HepG2 (cell line): ENCODE measurements around the gene AUH. TPM values are rescaled to one million over a fixed set of nuclear protein-coding genes. Genes with fewer than 3 reads are reported as not detected.

Source experiments
- ATAC-seq: fragments of 200-7000 bp; cut with Tn5 transposase; 3 replicates; pipeline ENCODE4 v1.9.1; 2020; ENCODE audit warnings: mild to moderate bottlenecking, moderate library complexity
- BruUV-seq: library from RNA; stranded (reverse); fragments of 400-500 nt; replicated peaks from 2 replicates; lab custom pipeline; 2021; lab: Mats Ljungman, UMichigan
- CTCF ChIA-PET: fragments of 300-600 bp; formaldehyde crosslinking; extraction: SDS; loops from one replicate; lab custom pipeline; 2021; ENCODE audit warnings: low total read pairs, inconsistent platforms, low intra/inter-chr PET ratio; lab: Yijun Ruan, JAX
- POLR2A ChIA-PET: fragments of 350-600 bp; sonication (Branson Sonifier 250); formaldehyde crosslinking; loops from one replicate; lab custom pipeline; 2020; ENCODE audit warnings: antibody characterized with exemption, inconsistent platforms; lab: Yijun Ruan, JAX
- DNase-seq: peaks from one replicate; pipeline ENCODE4 v3.0.0-alpha.2; 2015; ENCODE audit warnings: low spot score
- FAIRE-seq: peaks from 3 replicates; lab custom pipeline; 2011; peaks lifted over from hg19 to GRCh38; lab: Jason Lieb, UNC
- H2AFZ ChIP-seq: one replicate; pipeline ENCODE4 v1.6.1; 2011; ENCODE audit warnings: low read length, inconsistent platforms
- H3K27ac ChIP-seq: fragments of 300-600 bp; 3 replicates; pipeline ENCODE4 v1.8.0; 2011; ENCODE audit warnings: mixed run types, mild to moderate bottlenecking, mixed read lengths, low read length, inconsistent platforms; ENCODE audit not compliant: insufficient read depth; ENCODE audit errors: extremely low read length
- H3K27me3 ChIP-seq, 2 experiments: fragments of 200-600 bp in 1 of 2; 2 replicates in 1 of 2; 3 replicates in 1 of 2; pipeline versions ENCODE4 v1.6.0 to v1.8.0; 2011; ENCODE audit warnings: low read length in 2 of 2, mild to moderate bottlenecking in 2 of 2, moderate library complexity in 2 of 2, inconsistent platforms in 1 of 2; ENCODE audit not compliant: insufficient read depth in 2 of 2, control insufficient read depth in 1 of 2
- H3K36me3 ChIP-seq, 2 experiments: fragments of 200-600 bp in 1 of 2; replicated peaks in 1 of 2; 2 replicates in 1 of 2; 3 replicates in 1 of 2; pipeline versions ENCODE4 v1.5.1 to v1.8.0; 2011; ENCODE audit warnings: low read length in 2 of 2, inconsistent platforms in 1 of 2; ENCODE audit not compliant: insufficient read depth in 2 of 2, control insufficient read depth in 1 of 2
- H3K4me1 ChIP-seq: 2 replicates; pipeline ENCODE4 v1.5.1; 2012; ENCODE audit warnings: low read length, inconsistent platforms; ENCODE audit not compliant: insufficient read depth
- H3K4me2 ChIP-seq: 2 replicates; pipeline ENCODE4 v1.6.0; 2011; ENCODE audit warnings: low read depth, low read length, inconsistent platforms
- H3K4me3 ChIP-seq, 3 experiments: fragments of 200-600 bp in 1 of 3; sonication (generic), shearing (Covaris generic) in 1 of 3; replicated peaks in 1 of 3; 2 replicates each; pipeline ENCODE4 v1.5.1; 2011 to 2016; ENCODE audit warnings: low read length in 3 of 3, inconsistent platforms in 2 of 3, low read depth in 2 of 3, mild to moderate bottlenecking in 2 of 3, control low read depth in 1 of 3, mixed read lengths in 1 of 3; ENCODE audit not compliant: insufficient read depth in 1 of 3
- H3K79me2 ChIP-seq: one replicate; pipeline ENCODE4 v1.6.1; 2011; ENCODE audit warnings: low read length, inconsistent platforms; ENCODE audit not compliant: insufficient read depth
- H3K9ac ChIP-seq: 2 replicates; pipeline ENCODE4 v1.6.0; 2011; ENCODE audit warnings: mild to moderate bottlenecking, low read depth, low read length, inconsistent platforms; ENCODE audit not compliant: insufficient read depth
- H3K9me3 ChIP-seq: 2 replicates; pipeline ENCODE4 v1.5.1; 2012; ENCODE audit warnings: mild to moderate bottlenecking, low read length
- H4K20me1 ChIP-seq: 2 replicates; pipeline ENCODE4 v1.6.0; 2011; ENCODE audit warnings: inconsistent platforms, mild to moderate bottlenecking, low read length, moderate library complexity; ENCODE audit not compliant: insufficient read depth
- GTF2F1 ChIP-seq: fragments of 150-350 bp; IDR thresholded peaks from 2 replicates; pipeline ENCODE4 v1.6.1; 2014; ENCODE audit warnings: low read length
- HNF4A ChIP-seq: sonication (generic); formaldehyde crosslinking; IDR thresholded peaks from 2 replicates; pipeline ENCODE4 v1.4.0; 2020; ENCODE audit warnings: missing genetic modification reagents
- HOXD1 ChIP-seq: sonication (generic); formaldehyde crosslinking; IDR thresholded peaks from 2 replicates; pipeline ENCODE4 v1.5.0; 2020; ENCODE audit warnings: missing genetic modification reagents
- NR2C2 ChIP-seq: sonication (generic); formaldehyde crosslinking; IDR thresholded peaks from 2 replicates; pipeline ENCODE4 v1.4.0; 2020; ENCODE audit warnings: missing genetic modification reagents, mild to moderate bottlenecking, moderate library complexity, borderline replicate concordance
- NR2F6 ChIP-seq, 2 experiments: IDR thresholded peaks; 2 replicates each; pipeline ENCODE4 v1.6.1; 2016; ENCODE audit warnings: antibody characterized with exemption in 1 of 2, mild to moderate bottlenecking in 1 of 2
- POGZ ChIP-seq: sonication (generic); formaldehyde crosslinking; IDR thresholded peaks from 2 replicates; pipeline ENCODE4 v1.4.0; 2020; ENCODE audit warnings: mild to moderate bottlenecking, missing genetic modification reagents
- REXO4 ChIP-seq: sonication (generic); formaldehyde crosslinking; IDR thresholded peaks from 2 replicates; pipeline ENCODE4 v1.8.0; 2022; ENCODE audit warnings: missing genetic modification reagents, mild to moderate bottlenecking, borderline replicate concordance
- TOE1 ChIP-seq: sonication (generic); formaldehyde crosslinking; IDR thresholded peaks from 2 replicates; pipeline ENCODE4 v1.4.0; 2020; ENCODE audit warnings: mild to moderate bottlenecking, missing genetic modification reagents
- USF2 ChIP-seq, 2 experiments: sonication (generic) in 1 of 2; formaldehyde crosslinking in 1 of 2; IDR thresholded peaks; 2 replicates each; pipeline versions ENCODE4 v1.5.1 to v1.6.1; 2011 to 2020; ENCODE audit warnings: borderline replicate concordance in 1 of 2, low read depth in 1 of 2, low read length in 1 of 2, mild to moderate bottlenecking in 1 of 2, missing genetic modification reagents in 1 of 2, moderate library complexity in 1 of 2
- ZBTB40 ChIP-seq, 2 experiments: fragments of 450-650 bp in 1 of 2; sonication (generic) in 1 of 2; formaldehyde crosslinking in 1 of 2; IDR thresholded peaks; 2 replicates each; pipeline versions ENCODE4 v1.6.1 to v1.8.0; 2016 to 2022; ENCODE audit warnings: antibody characterized with exemption in 1 of 2, mild to moderate bottlenecking in 1 of 2, missing genetic modification reagents in 1 of 2
- ZNF460 ChIP-seq: sonication (generic); formaldehyde crosslinking; IDR thresholded peaks from 2 replicates; pipeline ENCODE4 v1.5.1; 2020; ENCODE audit warnings: missing genetic modification reagents, mild to moderate bottlenecking, borderline replicate concordance
- WGBS: methylation state at CpG from one replicate; pipeline ENCODE4 v1.1.6; 2017; ENCODE audit warnings: low lambda C conversion rate; 5-methylcytosine and 5-hydroxymethylcytosine counted together
- in situ Hi-C: cut with HindIII; loops from 2 replicates; pipeline ENCODE4 v1.10.0; 2017; ENCODE audit warnings: low pct_unique_long_range_greater_than_20kb; ENCODE audit not compliant: extremely low pct_ligation_motif_present
- intact Hi-C: fragments of 100-400 bp; cut with micrococcal nuclease; formaldehyde crosslinking; loops from one replicate; pipeline ENCODE4 v1.10.0; 2022; ENCODE audit not compliant: unreplicated experiment
- polyA plus RNA-seq, 8 experiments: library from polyadenylated mRNA; depleted of rRNA in 3 of 8; stranded (reverse) in 7 of 8; unstranded in 1 of 8; fragments of >200 nt; fragmentation: Illumina TruSeq in 4 of 8; extraction: Trizol in 4 of 8; gene quantifications; 2 replicates each; pipeline versions ENCODE4 v1.2.1 to v1.2.3, GENCODE V29; 2011 to 2016; ENCODE audit warnings: low read depth in 4 of 8, missing spikeins in 1 of 8, mixed read lengths in 1 of 8; ENCODE audit not compliant: insufficient read depth in 1 of 8
- total RNA-seq, 5 experiments: library from RNA; depleted of rRNA; stranded (reverse); fragments of >200 nt; fragmentation: Illumina TruSeq; extraction: Trizol; gene quantifications; 2 replicates each; pipeline ENCODE4 v1.2.3, GENCODE V29; 2016; ENCODE audit warnings: low read depth in 1 of 5

AUH gene
- total and polyA plus RNA-seq, 2 of the 13 experiments (the other 11 are each of a cell fraction or from before 2014, with no cell fraction given), result 25.8 to 31.9 TPM

DNA sequence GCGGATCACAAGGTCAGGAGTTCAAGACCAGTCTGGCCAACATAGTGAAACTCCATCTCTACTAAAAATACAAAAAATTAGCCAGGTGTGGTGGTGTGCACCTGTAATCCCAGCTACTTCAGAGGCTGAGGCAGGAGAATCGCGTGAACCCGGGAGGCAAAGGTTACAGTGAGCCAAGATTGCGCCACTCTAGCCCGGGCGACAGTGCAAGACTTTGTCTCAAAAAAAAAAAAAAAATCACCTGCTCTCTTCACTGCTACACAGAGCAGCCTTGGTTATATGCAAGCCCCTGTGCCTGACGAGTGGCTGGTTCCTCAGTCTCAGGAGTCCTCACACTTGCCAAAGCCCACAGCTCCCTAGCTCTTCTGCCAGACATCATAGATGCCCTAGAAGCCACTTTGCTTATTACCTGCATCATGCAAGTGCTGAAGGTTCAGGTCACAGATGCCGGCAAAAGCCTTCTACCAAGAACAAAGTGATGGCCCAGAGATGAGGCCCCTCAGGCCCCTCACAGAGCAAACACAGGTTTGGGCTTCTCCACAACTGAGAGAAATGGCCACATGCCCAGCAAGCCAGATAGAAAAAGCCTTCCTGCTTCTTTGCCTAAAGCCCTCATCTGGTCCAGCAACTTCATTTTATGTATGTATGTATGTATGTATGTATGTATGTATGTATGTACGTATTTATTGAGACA is 176.4 kb downstream of the AUH start:
- peaks cover 54% of the 10 kb centered on the region for H3K4me1 ChIP-seq
- TF ChIP-seq HOXD1 (CRISPR knock-in tag), result no peak
- no peak for TF ChIP-seq TOE1 (CRISPR knock-in tag)
- TF ChIP-seq NR2F6 (IDR thresholded peaks at IDR 0.05), result peak; percentile 44
- TF ChIP-seq NR2F6 (CRISPR knock-in tag; IDR thresholded peaks at IDR 0.05), result peak; percentile 70
- TF ChIP-seq GTF2F1, result no peak
- no peak for TF ChIP-seq REXO4 (CRISPR knock-in tag)
- peak; percentile 98 for TF ChIP-seq ZNF460
- TF ChIP-seq POGZ (CRISPR knock-in tag), result peak; percentile 73
- TF ChIP-seq ZBTB40 (IDR thresholded peaks at IDR 0.05), result no peak
- 0 out of 2 replicates have a peak, but pooled peaks have one; percentile 16 for TF ChIP-seq ZBTB40 (CRISPR knock-in tag; IDR thresholded peaks at IDR 0.05)
- peak; percentile 81 for TF ChIP-seq HNF4A
- peak; percentile 70 for TF ChIP-seq NR2C2 (CRISPR knock-in tag)
- TF ChIP-seq USF2 (IDR thresholded peaks at IDR 0.05; ENCODE audit: low read depth, low read length), result no peak
- no peak for TF ChIP-seq USF2 (CRISPR knock-in tag; IDR thresholded peaks at IDR 0.05; ENCODE audit: borderline replicate concordance)

More for the DNA sequence above, 176.4 kb downstream of the AUH start:
- Histone ChIP-seq H3K27ac (peak overlapping the region; percentile 52), H3K27me3 (no peaks in the 10 kb centered on the region), H3K79me2 (no peaks in the 10 kb centered on the region), H3K9me3 (no peaks in the 10 kb centered on the region), H3K4me3 (no peak overlapping the region), H3K4me2 (peak overlapping the region; percentile 55), H3K36me3 (no peaks in the 10 kb centered on the region), H4K20me1 (no peaks in the 10 kb centered on the region), H3K9ac (no peak overlapping the region), H2AFZ (no peak overlapping the region)
- POLR2A ChIA-PET, result interaction anchor here (1.9 to 2.0 kb wide), 2 partner anchors 148 to 239 kb away, joined by 6 to 8 read pairs; partner anchors contain the start of gene NFIL3
- WGBS, result 24% methylated on average over 8 of the region's 10 CpGs
- intact Hi-C loops (no loop called here), in situ Hi-C loops (no loop called here)
- no peak for FAIRE-seq
- CTCF ChIA-PET, result no interaction called here
- BruUV-seq, result no TSS peak
- ATAC-seq, result peak; percentile 66
- DNase-seq, result peak; percentile 38
